Measurements from ENCODE around the gene SERPINA6. TPM values are rescaled to one million over a fixed set of nuclear protein-coding genes. Genes with fewer than 3 reads are reported as not detected.
A peak's percentile ranks its signal among the peaks of the same experiment; 100 is the strongest.
"Not testable (repeated sequence)": the region's sequence is repeated elsewhere in the genome, so short reads cannot be mapped to it uniquely, and the experiment has no call there.

SERPINA6 gene
- total RNA-seq, 1 donor from 2014 or later = not detected

- DNase-seq (ENCODE audit: low read depth) = peak; percentile 45
Measured at GRCh38 chr14:94355191-94355794, 32.2 kb upstream of the SERPINA6 start.

GRCh38 chr14:94354638-94355185 is 31.6 kb upstream of the SERPINA6 start:
- DNase-seq (ENCODE audit: low read depth) = no peak

- DNase-seq (ENCODE audit: low read depth) = not testable (repeated sequence)
Measured at GRCh38 chr14:94354190-94354589, 31.1 kb upstream of the SERPINA6 start.

DNA sequence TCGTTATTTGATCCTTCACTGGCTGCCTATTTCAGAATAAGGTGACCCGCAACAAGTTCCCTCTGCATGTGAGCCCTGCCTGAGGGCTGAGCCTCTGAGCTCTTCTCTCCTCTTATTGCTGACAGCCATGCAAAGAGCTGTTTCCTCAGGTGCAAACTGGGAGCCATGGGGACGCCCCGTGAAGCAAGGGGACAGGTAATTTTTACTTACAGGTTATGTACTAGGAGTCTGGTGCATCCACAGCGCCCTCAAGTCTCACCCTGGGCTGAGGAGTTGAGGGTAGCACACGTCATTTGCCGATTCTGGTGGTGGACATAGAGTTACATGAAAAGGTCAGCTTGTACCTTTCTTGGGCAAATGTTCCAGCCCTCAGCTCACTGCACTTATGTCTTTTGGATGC is 26.1 kb upstream of the SERPINA6 start:
- DNase-seq (ENCODE audit: low read depth) = no peak

GRCh38 chr14:94348836-94349235 is 25.7 kb upstream of the SERPINA6 start:
- DNase-seq (ENCODE audit: low read depth) = no peak

DNA sequence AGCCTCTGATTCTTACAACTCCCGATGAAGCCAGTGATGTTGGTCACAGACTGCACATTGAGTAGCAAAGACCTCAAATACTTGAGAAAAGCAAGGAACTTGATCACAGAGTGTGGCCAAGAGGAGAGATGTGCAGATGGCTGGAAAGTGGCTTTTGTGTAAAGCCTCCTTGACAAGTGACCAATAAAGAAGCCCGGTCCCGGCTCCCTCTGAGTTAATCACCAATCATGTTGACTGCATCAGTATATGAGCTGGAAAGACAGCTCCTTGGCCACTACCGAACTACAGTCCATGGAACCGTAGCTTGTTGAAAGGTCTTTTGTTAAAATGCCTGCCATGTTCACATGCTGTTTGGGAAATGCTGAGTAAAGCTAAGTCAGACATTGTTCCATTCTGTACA is 23.7 kb upstream of the SERPINA6 start:
- no peak for DNase-seq (ENCODE audit: low read depth)

GRCh38 chr14:94346065-94346786 is 23.1 kb upstream of the SERPINA6 start:
- peak; percentile 9 for DNase-seq (ENCODE audit: low read depth)

DNA sequence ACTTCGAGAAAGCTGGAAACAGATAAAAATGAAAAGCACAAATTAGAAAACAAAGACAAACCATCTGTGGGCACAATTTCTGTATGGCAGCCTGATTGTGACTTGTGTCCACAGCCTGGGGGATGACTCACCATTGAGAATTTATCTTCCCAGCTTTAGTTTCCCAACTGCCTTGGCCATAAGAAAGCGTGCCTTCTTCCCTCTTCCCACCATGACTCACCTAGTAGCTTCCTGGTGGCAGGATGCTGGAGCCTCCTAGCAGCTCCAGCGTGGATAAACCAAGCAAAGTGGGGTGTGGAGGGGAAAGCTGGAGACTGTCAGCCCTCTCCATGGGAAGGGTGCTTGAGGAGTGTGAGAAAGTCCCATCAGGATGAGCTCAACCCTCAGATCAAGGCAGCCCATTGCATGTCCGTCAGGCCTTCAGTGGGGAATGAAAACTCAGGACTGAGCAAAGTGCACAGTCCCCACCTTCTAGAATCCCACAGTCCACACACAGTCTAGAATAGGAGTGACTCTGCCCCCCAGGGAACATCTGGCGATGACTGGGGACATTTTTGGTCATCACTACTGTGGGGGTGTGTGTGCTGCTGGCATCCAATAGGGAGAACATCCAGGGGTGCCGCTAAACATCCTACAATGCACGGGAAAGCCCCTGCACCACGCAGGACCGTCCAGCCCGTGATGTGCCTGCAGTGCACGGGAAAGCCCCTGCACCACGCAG is 22.4 kb upstream of the SERPINA6 start:
- DNase-seq (ENCODE audit: low read depth) = peak; percentile 78

DNA sequence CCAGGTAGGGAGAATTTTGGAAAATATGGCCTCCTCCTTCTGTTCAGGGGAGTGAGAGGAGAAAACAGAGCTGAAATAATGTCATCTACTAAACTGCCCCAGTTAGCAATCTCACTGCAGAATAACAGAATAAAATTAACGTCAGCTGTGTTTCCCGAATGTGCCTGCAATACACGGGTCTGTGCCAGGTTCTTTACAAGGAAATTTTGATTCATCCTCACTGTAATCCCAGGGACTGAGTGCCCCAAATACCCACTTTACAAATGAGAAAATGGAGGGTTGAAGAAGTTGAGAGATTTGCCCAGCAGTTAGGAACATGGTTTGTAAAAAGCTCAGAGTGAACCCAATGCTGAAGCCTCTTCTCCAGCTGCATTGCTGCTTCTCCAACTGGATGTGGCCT is 21.3 kb upstream of the SERPINA6 start:
- DNase-seq (ENCODE audit: low read depth) = no peak

DNA sequence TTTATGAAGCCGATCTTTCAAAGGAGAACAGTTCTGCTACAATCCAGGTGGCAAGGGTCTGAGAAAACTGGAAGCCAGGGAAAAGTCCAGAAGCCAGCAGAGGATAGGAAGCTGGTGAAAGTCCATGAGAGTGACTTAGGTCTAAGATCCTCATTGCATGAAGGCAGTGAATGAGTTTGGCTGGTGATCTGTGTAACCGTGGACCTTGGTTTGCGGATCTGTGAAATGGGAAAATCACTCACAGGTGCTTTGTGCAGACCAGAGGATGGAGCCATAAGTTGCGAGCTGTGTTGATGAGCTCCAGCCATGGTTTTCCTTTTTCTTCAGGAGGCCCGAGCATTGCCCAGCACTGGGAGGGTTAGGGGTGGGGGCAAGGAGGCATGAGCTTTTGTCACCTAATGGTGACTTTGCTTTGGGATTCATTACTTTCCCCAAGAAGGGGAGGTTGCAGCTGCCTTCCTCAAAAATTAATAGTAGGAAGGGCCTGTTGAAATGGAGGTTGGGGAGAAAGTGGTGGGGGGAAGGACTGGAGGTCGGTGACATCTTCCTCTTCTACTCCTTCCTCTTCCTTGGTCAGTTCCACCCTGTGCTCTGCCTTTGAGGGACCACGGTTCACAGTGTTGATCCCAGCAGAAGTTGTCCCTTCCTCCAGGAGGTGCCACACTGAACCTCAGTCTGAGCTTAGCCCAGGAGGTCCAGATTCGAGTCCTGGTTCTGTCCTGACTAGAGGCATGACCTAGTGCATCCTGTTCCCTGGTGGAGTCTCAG is 20.3 kb upstream of the SERPINA6 start:
- no peak for DNase-seq (ENCODE audit: low read depth)

GRCh38 chr14:94342334-94342934 is 19.3 kb upstream of the SERPINA6 start:
- peak; percentile 97 for DNase-seq (ENCODE audit: low read depth)

GRCh38 chr14:94341656-94342333 is 18.7 kb upstream of the SERPINA6 start:
- DNase-seq (ENCODE audit: low read depth) = peak; percentile 68

GRCh38 chr14:94340533-94340932 is 17.4 kb upstream of the SERPINA6 start:
- DNase-seq (ENCODE audit: low read depth) = no peak

GRCh38 chr14:94338023-94338422 is 14.9 kb upstream of the SERPINA6 start:
- DNase-seq (ENCODE audit: low read depth) = no peak

- peak; percentile 40 for DNase-seq (ENCODE audit: low read depth)
Measured at GRCh38 chr14:94337274-94337673, 14.1 kb upstream of the SERPINA6 start.

DNA sequence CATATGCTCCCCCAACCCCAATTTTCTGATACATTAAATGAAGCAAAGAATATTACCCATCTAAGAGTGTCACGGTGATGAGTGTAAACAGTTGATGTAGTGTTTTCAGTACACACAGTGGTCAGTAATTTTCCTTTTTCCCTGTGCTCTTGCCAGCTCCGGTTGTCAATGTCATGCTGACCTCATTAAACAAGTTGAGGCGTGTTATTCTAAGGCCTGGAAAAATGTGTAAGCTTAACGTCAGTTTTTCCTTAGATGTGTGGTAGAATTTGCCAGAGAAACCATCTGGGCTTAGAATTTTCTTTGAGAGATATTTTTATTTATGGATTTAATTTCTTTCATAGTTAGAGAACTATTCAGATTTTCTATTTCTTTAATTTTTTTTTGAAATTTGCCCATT is 11.7 kb upstream of the SERPINA6 start:
- DNase-seq (ENCODE audit: low read depth) = no peak

- no peak for DNase-seq (ENCODE audit: low read depth)
Measured at GRCh38 chr14:94332587-94332986, 9.5 kb upstream of the SERPINA6 start.

DNA sequence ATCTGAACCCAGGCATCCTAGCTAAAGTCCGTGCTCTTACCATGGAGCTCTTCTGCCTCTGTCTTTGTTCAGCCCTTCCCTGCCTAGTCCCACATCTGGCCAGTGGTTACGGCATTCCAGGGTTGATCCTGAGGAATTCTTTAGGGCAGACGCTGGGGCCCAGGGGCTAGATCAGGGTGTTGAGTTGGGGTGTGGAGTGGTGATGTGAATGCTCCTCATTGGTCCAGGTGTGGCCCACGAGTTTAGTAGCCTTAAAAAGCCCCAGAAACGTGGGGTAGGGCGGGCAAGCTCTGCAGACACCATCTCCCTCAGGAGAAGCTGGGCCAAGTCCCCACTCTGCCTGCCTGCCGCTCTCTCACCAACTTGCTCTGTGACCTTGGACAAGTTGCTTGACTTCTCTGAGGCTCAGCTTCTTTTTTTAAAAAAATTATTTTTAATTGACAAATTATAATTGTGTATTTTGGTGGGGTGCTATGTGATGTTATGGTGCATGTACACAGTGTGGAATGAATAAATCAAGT is 9.0 kb upstream of the SERPINA6 start:
- no peak for DNase-seq (ENCODE audit: low read depth)

DNA sequence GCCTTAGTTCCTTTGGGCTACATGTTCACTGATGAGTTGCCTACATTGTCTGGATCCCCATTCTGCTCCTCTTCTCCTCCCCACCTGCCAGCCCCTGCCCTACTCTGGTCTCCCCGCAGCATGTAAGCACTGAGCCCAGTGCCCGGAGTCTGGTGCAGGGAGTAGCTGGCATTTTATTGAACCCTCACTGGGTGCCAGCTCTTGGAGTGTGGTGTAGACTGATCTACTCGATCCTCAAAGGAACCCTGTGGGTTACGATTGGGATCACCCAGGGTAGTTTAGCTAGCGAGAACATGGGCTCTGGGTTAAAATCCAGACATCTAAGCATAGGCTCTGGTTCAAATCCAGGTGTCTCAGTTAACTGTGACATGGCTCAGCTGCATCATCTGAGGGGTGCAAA is 8.3 kb upstream of the SERPINA6 start:
- DNase-seq (ENCODE audit: low read depth) = no peak

DNA sequence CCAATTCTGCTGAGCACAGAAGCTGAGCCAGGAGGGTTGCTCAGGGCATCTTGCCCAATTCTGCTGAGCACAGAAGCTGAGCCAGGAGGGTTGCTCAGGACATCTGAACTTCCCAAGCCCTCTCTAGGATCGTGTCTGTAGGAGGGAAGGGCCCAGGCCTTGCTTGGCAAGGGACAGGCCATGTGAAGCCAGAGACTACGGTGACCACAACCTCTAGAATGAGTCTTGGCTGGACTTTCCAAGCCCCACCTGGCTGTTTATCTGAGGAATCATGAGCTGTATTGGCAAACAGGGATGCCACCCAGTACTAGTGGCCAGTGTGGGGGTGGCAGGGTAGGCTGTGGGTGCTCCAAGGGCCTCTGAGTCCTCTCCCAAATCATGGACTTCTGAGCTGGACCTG is 7.7 kb upstream of the SERPINA6 start:
- no peak for DNase-seq (ENCODE audit: low read depth)
